Type B pancreatic cell (in vitro differentiated cells): ENCODE results near the gene LEPROT. TPM values are rescaled to one million over a fixed set of nuclear protein-coding genes. Genes with fewer than 3 reads are reported as not detected.

Experiments used
- DNase-seq: peaks from one replicate; pipeline ENCODE4 v3.0.0; 2021; ENCODE audit warnings: mixed read lengths; ENCODE audit not compliant: unreplicated experiment; ENCODE audit errors: extremely low spot score
- H3K27ac Mint-ChIP-seq: 2 replicates; pipeline ENCODE4 v1.8.0; 2021; ENCODE audit warnings: mild to moderate bottlenecking, mixed read lengths
- H3K27me3 Mint-ChIP-seq: 2 replicates; pipeline ENCODE4 v1.8.0; 2021; ENCODE audit warnings: mixed read lengths
- H3K36me3 Mint-ChIP-seq: 2 replicates; pipeline ENCODE4 v1.8.0; 2021; ENCODE audit warnings: mixed read lengths
- H3K4me1 Mint-ChIP-seq: one replicate; pipeline ENCODE4 v1.8.0; 2021; ENCODE audit warnings: mixed read lengths; ENCODE audit not compliant: unreplicated experiment
- H3K4me3 Mint-ChIP-seq: 2 replicates; pipeline ENCODE4 v1.8.0; 2021; ENCODE audit warnings: mild to moderate bottlenecking, mixed read lengths
- H3K9me3 Mint-ChIP-seq: 2 replicates; pipeline ENCODE4 v1.8.0; 2021; ENCODE audit warnings: mixed read lengths
- CTCF ChIP-seq: fragments of 200-600 bp; sonication (generic); conservative IDR thresholded peaks from 2 replicates; pipeline ENCODE4 v1.5.0; 2021; ENCODE audit warnings: antibody characterized with exemption, mild to moderate bottlenecking
- total RNA-seq: library from RNA; stranded (reverse); gene quantifications from 2 replicates; pipeline ENCODE4 v1.2.1, GENCODE V29; 2021; ENCODE audit warnings: low replicate concordance

Gene LEPROT
- total RNA-seq, 1 donor from 2014 or later, result 54.3 TPM

GRCh38 chr1:65434255-65434654, 13.8 kb downstream of the LEPROT start:
- no peaks in the 10 kb centered on the region for H3K27me3 Mint-ChIP-seq
- no peak overlapping the region for H3K27ac Mint-ChIP-seq
- no peaks in the 10 kb centered on the region for H3K9me3 Mint-ChIP-seq
- TF ChIP-seq CTCF, result peak; percentile 61
- no peak overlapping the region for H3K4me3 Mint-ChIP-seq
- peaks cover 12% of the 10 kb centered on the region for H3K36me3 Mint-ChIP-seq
- H3K4me1 Mint-ChIP-seq, result no peaks in the 10 kb centered on the region
- no peak for DNase-seq

- H3K9me3 Mint-ChIP-seq, result no peaks in the 10 kb centered on the region
- H3K27me3 Mint-ChIP-seq, result no peaks in the 10 kb centered on the region
- no peak for DNase-seq
- no peak for TF ChIP-seq CTCF
- no peaks in the 10 kb centered on the region for H3K4me1 Mint-ChIP-seq
- peaks cover 11% of the 10 kb centered on the region for H3K36me3 Mint-ChIP-seq
- no peak overlapping the region for H3K27ac Mint-ChIP-seq
- no peak overlapping the region for H3K4me3 Mint-ChIP-seq
Measured at GRCh38 chr1:65434760-65435159, 14.3 kb downstream of the LEPROT start.

- DNase-seq, result no peak
- Mint-ChIP-seq H3K36me3 (peaks cover 11% of the 10 kb centered on the region), H3K9me3 (no peaks in the 10 kb centered on the region), H3K4me3 (no peak overlapping the region), H3K27ac (no peak overlapping the region), H3K4me1 (peaks cover 1% of the 10 kb centered on the region), H3K27me3 (no peaks in the 10 kb centered on the region)
- no peak for TF ChIP-seq CTCF
Measured at GRCh38 chr1:65435987-65436386, 15.5 kb downstream of the LEPROT start.

- no peak for TF ChIP-seq CTCF
- Mint-ChIP-seq H3K9me3 (no peaks in the 10 kb centered on the region), H3K4me1 (peaks cover 6% of the 10 kb centered on the region), H3K36me3 (peaks cover 11% of the 10 kb centered on the region), H3K27me3 (no peaks in the 10 kb centered on the region), H3K4me3 (no peak overlapping the region), H3K27ac (no peak overlapping the region)
- no peak for DNase-seq
Measured at GRCh38 chr1:65437616-65438015, 17.1 kb downstream of the LEPROT start.

GRCh38 chr1:65440322-65440900, 19.9 kb downstream of the LEPROT start:
- Mint-ChIP-seq H3K4me1 (peaks cover 6% of the 10 kb centered on the region), H3K4me3 (no peak overlapping the region), H3K36me3 (no peaks in the 10 kb centered on the region), H3K27me3 (no peaks in the 10 kb centered on the region), H3K27ac (no peak overlapping the region), H3K9me3 (no peaks in the 10 kb centered on the region)
- no peak for TF ChIP-seq CTCF
- DNase-seq, result no peak

- H3K27ac Mint-ChIP-seq, result no peak overlapping the region
- no peak overlapping the region for H3K4me3 Mint-ChIP-seq
- no peaks in the 10 kb centered on the region for H3K9me3 Mint-ChIP-seq
- H3K27me3 Mint-ChIP-seq, result no peaks in the 10 kb centered on the region
- H3K4me1 Mint-ChIP-seq, result peaks cover 6% of the 10 kb centered on the region
- no peaks in the 10 kb centered on the region for H3K36me3 Mint-ChIP-seq
- no peak for TF ChIP-seq CTCF
- DNase-seq, result no peak
Measured at GRCh38 chr1:65440915-65441314, 20.4 kb downstream of the LEPROT start.
